ENCODE results near the gene CTTN.

DNA sequence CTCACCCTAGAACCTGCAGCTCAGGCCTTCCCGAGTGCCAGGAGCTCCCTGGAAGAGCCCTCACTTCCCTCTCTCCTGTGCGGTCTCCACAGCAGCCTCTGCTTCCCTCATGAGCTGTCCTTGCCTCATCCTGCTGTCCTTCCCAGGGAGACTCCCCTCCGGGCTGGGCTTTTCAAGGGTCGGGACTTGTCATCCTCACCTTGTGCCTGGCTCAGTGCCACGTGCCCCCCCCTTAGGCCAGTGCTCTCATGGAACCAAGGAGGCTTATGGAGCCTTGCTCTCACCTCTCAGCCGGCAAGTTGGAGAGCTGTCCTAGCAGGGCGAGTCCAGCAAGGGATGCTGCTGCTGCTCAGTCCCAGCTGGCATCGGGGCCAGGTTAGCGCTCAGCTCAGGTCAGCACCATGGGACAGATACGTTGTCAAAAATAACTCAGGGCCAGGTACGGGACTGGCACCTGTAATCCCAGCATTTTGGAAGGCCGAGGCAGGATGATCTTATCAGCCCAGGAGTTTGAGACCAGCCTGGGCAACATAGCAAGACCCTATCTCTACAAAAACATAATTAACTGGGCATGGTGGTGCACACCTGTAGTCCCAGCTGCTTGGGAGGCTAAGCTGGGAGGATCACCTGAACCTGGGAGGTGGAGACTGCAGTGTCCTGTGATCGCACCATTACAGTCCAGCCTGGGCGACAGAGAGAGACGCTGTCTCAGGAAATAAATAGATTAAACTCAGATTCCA lies 13.6 kb downstream of the CTTN start:
- TF ChIP-seq GABPA (IDR thresholded peaks at IDR 0.05; ENCODE audit: low read depth) = no peak
- TF ChIP-seq, protein P1, sequence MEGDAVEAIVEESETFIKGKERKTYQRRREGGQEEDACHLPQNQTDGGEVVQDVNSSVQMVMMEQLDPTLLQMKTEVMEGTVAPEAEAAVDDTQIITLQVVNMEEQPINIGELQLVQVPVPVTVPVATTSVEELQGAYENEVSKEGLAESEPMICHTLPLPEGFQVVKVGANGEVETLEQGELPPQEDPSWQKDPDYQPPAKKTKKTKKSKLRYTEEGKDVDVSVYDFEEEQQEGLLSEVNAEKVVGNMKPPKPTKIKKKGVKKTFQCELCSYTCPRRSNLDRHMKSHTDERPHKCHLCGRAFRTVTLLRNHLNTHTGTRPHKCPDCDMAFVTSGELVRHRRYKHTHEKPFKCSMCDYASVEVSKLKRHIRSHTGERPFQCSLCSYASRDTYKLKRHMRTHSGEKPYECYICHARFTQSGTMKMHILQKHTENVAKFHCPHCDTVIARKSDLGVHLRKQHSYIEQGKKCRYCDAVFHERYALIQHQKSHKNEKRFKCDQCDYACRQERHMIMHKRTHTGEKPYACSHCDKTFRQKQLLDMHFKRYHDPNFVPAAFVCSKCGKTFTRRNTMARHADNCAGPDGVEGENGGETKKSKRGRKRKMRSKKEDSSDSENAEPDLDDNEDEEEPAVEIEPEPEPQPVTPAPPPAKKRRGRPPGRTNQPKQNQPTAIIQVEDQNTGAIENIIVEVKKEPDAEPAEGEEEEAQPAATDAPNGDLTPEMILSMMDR (IDR thresholded peaks at IDR 0.05; ENCODE audit: insufficient read depth, low read length) = no peak
- TF ChIP-seq POLR2AphosphoS5 (IDR thresholded peaks at IDR 0.05; ENCODE audit: low read depth) = no peak
- TF ChIP-seq, protein P2, sequence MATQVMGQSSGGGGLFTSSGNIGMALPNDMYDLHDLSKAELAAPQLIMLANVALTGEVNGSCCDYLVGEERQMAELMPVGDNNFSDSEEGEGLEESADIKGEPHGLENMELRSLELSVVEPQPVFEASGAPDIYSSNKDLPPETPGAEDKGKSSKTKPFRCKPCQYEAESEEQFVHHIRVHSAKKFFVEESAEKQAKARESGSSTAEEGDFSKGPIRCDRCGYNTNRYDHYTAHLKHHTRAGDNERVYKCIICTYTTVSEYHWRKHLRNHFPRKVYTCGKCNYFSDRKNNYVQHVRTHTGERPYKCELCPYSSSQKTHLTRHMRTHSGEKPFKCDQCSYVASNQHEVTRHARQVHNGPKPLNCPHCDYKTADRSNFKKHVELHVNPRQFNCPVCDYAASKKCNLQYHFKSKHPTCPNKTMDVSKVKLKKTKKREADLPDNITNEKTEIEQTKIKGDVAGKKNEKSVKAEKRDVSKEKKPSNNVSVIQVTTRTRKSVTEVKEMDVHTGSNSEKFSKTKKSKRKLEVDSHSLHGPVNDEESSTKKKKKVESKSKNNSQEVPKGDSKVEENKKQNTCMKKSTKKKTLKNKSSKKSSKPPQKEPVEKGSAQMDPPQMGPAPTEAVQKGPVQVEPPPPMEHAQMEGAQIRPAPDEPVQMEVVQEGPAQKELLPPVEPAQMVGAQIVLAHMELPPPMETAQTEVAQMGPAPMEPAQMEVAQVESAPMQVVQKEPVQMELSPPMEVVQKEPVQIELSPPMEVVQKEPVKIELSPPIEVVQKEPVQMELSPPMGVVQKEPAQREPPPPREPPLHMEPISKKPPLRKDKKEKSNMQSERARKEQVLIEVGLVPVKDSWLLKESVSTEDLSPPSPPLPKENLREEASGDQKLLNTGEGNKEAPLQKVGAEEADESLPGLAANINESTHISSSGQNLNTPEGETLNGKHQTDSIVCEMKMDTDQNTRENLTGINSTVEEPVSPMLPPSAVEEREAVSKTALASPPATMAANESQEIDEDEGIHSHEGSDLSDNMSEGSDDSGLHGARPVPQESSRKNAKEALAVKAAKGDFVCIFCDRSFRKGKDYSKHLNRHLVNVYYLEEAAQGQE (IDR thresholded peaks at IDR 0.05; ENCODE audit: insufficient replicate concordance, low read depth) = no peak

All from HL-60 (cell line).